NCI-H128 (cell line): ENCODE data around the gene TMEM45B.
"Not testable (repeated sequence)": the region's sequence is repeated elsewhere in the genome, so short reads cannot be mapped to it uniquely, and the experiment has no call there.

Experiments
- DNase-seq: peaks from one replicate; lab custom pipeline; 2025; ENCODE audit not compliant: unreplicated experiment; lab: John Stamatoyannopoulos, UW

TMEM45B gene

GRCh38 chr11:129815596-129816461 lies at the start of gene TMEM45B:
TSS of gene TMEM45B (plus strand) at chr11:129815848. CDS start at chr11:129852483, 36,635 bp downstream.
- no peak for DNase-seq

- DNase-seq = no peak
Observed at GRCh38 chr11:129766898-129767604, 48.6 kb upstream of the TMEM45B start.

- no peak for DNase-seq
Observed at GRCh38 chr11:129767827-129768226, 47.8 kb upstream of the TMEM45B start.

- DNase-seq = no peak
Observed at GRCh38 chr11:129768356-129768755, 47.3 kb upstream of the TMEM45B start.

- DNase-seq = no peak
Observed at GRCh38 chr11:129769059-129769458, 46.6 kb upstream of the TMEM45B start.

GRCh38 chr11:129770993-129771392 lies 44.7 kb upstream of the TMEM45B start:
- DNase-seq = no peak

GRCh38 chr11:129771456-129771855 lies 44.2 kb upstream of the TMEM45B start:
- DNase-seq = not testable (repeated sequence)

GRCh38 chr11:129778877-129779276 lies 36.8 kb upstream of the TMEM45B start:
- DNase-seq = no peak

- no peak for DNase-seq
Observed at GRCh38 chr11:129779342-129779741, 36.3 kb upstream of the TMEM45B start.

- DNase-seq = no peak
Observed at GRCh38 chr11:129785383-129786111, 30.1 kb upstream of the TMEM45B start.

- not testable (repeated sequence) for DNase-seq
Observed at GRCh38 chr11:129786112-129786416, 29.6 kb upstream of the TMEM45B start.

- DNase-seq = no peak
Observed at GRCh38 chr11:129787532-129788155, 28.0 kb upstream of the TMEM45B start.

- no peak for DNase-seq
Observed at GRCh38 chr11:129788278-129788677, 27.4 kb upstream of the TMEM45B start.

GRCh38 chr11:129790106-129790505 lies 25.5 kb upstream of the TMEM45B start:
- DNase-seq = no peak

- no peak for DNase-seq
Observed at GRCh38 chr11:129791515-129791914, 24.1 kb upstream of the TMEM45B start.

- no peak for DNase-seq
Observed at GRCh38 chr11:129792663-129793062, 23.0 kb upstream of the TMEM45B start.

GRCh38 chr11:129795089-129795488 lies 20.6 kb upstream of the TMEM45B start:
- no peak for DNase-seq

GRCh38 chr11:129798212-129798611 lies 17.4 kb upstream of the TMEM45B start:
- DNase-seq = no peak

- not testable (repeated sequence) for DNase-seq
Observed at GRCh38 chr11:129800162-129800561, 15.5 kb upstream of the TMEM45B start.

GRCh38 chr11:129800655-129801054 lies 15.0 kb upstream of the TMEM45B start:
- DNase-seq = no peak

- no peak for DNase-seq
Observed at GRCh38 chr11:129803533-129803932, 12.1 kb upstream of the TMEM45B start.
